ENCODE measurements around the gene ARNT2. TPM values are rescaled to one million over a fixed set of nuclear protein-coding genes. Genes with fewer than 3 reads are reported as not detected.

ARNT2 gene
- 5.5 and 7.0 TPM in 2 replicates for total RNA-seq

GRCh38 chr15:80404057-80404760, at the start of gene ARNT2:
Gene ARNT2 (plus strand): TSS chr15:80404382. CDS start chr15:80404516, 134 bp downstream.

Other genes starting within 250 kb of the ARNT2 start
- under 0.01 TPM in 1 of 2 replicates, not detected in the other for gene CTXND1, start 152.2 kb upstream of the ARNT2 start, total RNA-seq

Measured in smooth muscle cell of bladder (primary cell).